GM20000 (cell line): Measurements from ENCODE around the gene ANKRD33B.

ENCODE experiments used
- DNase-seq: peaks from one replicate; pipeline ENCODE4 v3.0.0; 2012; ENCODE audit warnings: low spot score
- TF ChIP-seq, protein P1 (sequence below): IDR thresholded peaks from 2 replicates; pipeline ENCODE4 v1.5.1; 2012; ENCODE audit warnings: mild to moderate bottlenecking, control low read depth; ENCODE audit errors: extremely low read depth, missing control alignments

ANKRD33B gene

GRCh38 chr5:10537624-10538023, 26.2 kb upstream of the ANKRD33B start:
- TF ChIP-seq, protein P1, sequence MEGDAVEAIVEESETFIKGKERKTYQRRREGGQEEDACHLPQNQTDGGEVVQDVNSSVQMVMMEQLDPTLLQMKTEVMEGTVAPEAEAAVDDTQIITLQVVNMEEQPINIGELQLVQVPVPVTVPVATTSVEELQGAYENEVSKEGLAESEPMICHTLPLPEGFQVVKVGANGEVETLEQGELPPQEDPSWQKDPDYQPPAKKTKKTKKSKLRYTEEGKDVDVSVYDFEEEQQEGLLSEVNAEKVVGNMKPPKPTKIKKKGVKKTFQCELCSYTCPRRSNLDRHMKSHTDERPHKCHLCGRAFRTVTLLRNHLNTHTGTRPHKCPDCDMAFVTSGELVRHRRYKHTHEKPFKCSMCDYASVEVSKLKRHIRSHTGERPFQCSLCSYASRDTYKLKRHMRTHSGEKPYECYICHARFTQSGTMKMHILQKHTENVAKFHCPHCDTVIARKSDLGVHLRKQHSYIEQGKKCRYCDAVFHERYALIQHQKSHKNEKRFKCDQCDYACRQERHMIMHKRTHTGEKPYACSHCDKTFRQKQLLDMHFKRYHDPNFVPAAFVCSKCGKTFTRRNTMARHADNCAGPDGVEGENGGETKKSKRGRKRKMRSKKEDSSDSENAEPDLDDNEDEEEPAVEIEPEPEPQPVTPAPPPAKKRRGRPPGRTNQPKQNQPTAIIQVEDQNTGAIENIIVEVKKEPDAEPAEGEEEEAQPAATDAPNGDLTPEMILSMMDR: no peak
- no peak for DNase-seq

DNA sequence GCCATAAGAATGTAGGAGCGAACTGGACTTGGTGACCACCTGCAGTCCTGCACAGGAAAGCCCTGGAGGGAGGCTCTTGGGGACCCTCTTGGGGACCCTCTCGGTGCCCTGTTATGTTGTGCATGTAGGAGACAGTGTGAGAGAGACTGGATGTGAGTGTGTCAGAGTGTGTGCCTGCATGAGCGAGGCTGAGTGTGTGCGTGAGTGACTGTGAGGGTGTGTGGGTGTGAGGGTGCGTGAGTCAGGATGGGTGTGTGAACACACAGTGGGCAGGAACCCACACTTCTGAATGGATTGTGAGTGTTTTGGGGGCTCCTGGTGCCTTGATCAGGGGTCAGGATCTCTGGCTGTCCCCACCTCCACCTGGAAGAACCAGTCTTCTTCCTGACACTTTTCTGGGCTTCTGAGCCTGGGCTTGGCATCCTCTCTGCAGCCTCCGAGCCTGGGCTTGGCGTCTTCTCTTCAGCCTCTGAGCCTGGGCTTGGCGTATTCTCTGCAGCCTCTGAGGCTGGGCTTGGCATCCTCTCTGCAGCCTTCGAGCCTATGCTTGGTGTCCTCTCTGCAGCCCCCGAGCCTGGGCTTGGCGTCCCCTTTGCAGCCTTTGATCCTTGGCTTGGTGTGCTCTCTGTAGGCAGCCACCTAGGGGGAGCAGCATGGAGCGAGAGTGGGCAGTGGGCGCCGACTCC, 25.6 kb upstream of the ANKRD33B start:
- DNase-seq: no peak
- TF ChIP-seq, protein P1: no peak

DNA sequence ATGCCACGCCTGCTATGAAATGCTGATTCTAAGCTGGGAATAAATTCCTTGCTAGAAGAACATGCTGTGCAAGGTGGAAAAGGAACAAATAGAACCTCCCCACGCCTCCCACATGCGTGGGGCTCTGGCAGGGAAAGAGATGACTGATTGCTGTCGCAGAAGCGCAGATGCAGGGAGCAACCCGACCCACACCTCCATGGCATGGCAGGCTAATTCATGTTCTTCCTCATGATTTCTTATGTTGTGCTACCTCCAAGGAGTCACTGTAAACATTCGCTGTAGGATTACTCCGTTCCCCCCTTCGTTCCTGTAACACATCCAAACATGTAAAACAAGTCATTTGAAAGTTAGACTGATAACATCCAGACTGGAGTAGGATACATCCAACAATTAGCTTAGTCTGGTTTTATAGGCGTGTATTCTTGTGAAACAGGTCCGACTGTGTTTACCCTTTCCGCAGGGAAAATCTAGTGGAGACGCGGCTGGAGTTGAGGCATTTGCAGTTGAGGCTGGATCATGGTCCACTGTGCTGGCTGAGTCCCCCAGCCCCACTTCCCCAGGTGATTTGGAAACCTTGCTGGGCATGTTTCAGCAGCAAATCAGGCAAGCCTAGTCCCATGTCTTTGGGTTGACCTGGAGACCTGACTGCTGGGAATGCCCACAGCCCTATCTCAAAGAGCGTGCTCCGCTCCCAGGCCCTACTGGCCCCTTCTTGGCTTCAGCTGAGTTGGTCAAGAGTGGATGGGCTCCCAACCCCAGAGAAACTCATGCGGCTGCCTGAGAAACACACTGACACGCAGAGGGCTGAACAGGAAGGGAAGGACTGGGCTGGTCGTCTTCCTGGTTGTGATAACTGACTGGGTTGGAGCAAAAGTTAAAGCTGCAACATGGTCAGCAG, 24.8 kb upstream of the ANKRD33B start:
- no peak for DNase-seq
- TF ChIP-seq, protein P1: no peak

GRCh38 chr5:10539687-10539998, 24.2 kb upstream of the ANKRD33B start:
- TF ChIP-seq, protein P1: no peak
- DNase-seq: no peak

DNA sequence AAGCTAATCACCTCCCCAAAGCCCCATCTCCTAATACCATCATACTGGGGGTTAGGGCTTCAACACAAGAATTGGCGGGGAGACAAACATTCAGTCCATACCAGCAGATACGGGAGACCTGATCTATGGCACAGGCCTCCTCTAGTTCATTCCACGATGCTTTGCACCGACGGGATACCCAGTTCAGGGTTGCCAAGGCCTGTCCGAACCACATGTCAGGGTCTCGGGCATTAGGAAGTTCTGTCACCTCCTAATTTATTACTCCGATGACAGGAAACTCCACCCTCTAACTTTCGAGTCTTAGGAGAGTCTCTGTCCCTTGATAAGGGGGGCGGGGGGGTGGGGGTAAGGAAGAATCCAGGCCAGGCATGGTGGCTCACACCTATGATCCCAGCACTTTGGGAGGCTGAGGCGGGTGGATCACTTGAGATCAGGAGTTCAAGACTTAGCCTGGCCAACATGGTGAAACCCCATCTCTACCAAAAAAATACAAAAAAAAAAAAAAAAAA, 23.8 kb upstream of the ANKRD33B start:
- DNase-seq: no peak
- TF ChIP-seq, protein P1: no peak

- TF ChIP-seq, protein P1: no peak
- DNase-seq: no peak
Observed at GRCh38 chr5:10540951-10541646, 22.8 kb upstream of the ANKRD33B start.

GRCh38 chr5:10542055-10542550, 21.8 kb upstream of the ANKRD33B start:
- DNase-seq: no peak
- TF ChIP-seq, protein P1: no peak
